HCT116 (cell line): ENCODE data around the gene IDI1. TPM values are rescaled to one million over a fixed set of nuclear protein-coding genes. Genes with fewer than 3 reads are reported as not detected.

Experiments
- ATAC-seq: fragments of 200-7000 bp; cut with Tn5 transposase; 2 replicates; pipeline ENCODE4 v1.9.1; 2020; ENCODE audit warnings: mild to moderate bottlenecking, moderate library complexity
- BruUV-seq: library from RNA; stranded (reverse); fragments of 400-500 nt; replicated peaks from 2 replicates; lab custom pipeline; 2021; lab: Mats Ljungman, UMichigan
- CTCF ChIA-PET: fragments of 300-600 bp; sonication (Branson Sonifier 250); formaldehyde crosslinking; loops from one replicate; lab custom pipeline; 2021; ENCODE audit warnings: antibody characterized with exemption; lab: Charles Lee
- POLR2A ChIA-PET: fragments of 300-600, 350-600 bp; sonication (Branson Sonifier 250); formaldehyde crosslinking; loops from one replicate; lab custom pipeline; 2021; ENCODE audit warnings: antibody characterized with exemption; lab: Charles Lee
- RAD21 ChIA-PET, 2 experiments: fragments of 300-600 bp; sonication (Branson Sonifier 250); formaldehyde crosslinking; loops; one replicate each; lab custom pipeline; 2023; ENCODE audit warnings: low total read pairs in 2 of 2; ENCODE audit not compliant: uncharacterized antibody in 2 of 2, unreplicated experiment in 2 of 2, low non-redundant PET in 1 of 2; lab: Charles Lee
- DNase-seq: peaks from one replicate; pipeline ENCODE4 v3.0.0-alpha.2; 2010; ENCODE audit warnings: low read depth, low spot score
- H2AFZ ChIP-seq: fragments of 200-600 bp; shearing (Covaris generic), sonication (generic); 2 replicates; pipeline ENCODE4 v1.6.1; 2017; ENCODE audit warnings: low read depth, mixed run types, mixed read lengths, antibody characterized with exemption, low read length; ENCODE audit not compliant: poor library complexity, severe bottlenecking
- H3K27ac ChIP-seq: 2 replicates; pipeline ENCODE4 v1.5.1; 2012; ENCODE audit warnings: low read depth, low read length
- H3K27me3 ChIP-seq: fragments of 200-600 bp; sonication (generic); 2 replicates; pipeline ENCODE4 v1.6.1; 2016; ENCODE audit warnings: mixed run types, low read length, mixed read lengths; ENCODE audit not compliant: insufficient read depth
- H3K36me3 ChIP-seq, 2 experiments: fragments of 200-500 bp in 1 of 2; fragments of 200-600 bp in 1 of 2; sonication (Bioruptor generic) in 1 of 2; sonication (generic) in 1 of 2; 2 replicates each; pipeline versions ENCODE4 v1.5.1 to v1.6.1; 2014 to 2016; ENCODE audit warnings: low read length in 2 of 2, inconsistent platforms in 1 of 2, mixed read lengths in 1 of 2, mixed run types in 1 of 2; ENCODE audit not compliant: insufficient read depth in 2 of 2, control insufficient read depth in 1 of 2
- H3K4me1 ChIP-seq, 2 experiments: fragments of 200-600 bp in 1 of 2; sonication (generic) in 1 of 2; 2 replicates each; pipeline versions ENCODE4 v1.5.1 to v1.6.1; 2012 to 2017; ENCODE audit warnings: low read length in 2 of 2, inconsistent platforms in 1 of 2, mild to moderate bottlenecking in 1 of 2, mixed read lengths in 1 of 2, mixed run types in 1 of 2, moderate library complexity in 1 of 2; ENCODE audit not compliant: insufficient read depth in 2 of 2, control insufficient read depth in 1 of 2
- H3K4me2 ChIP-seq: fragments of 200-600 bp; sonication (generic); 2 replicates; pipeline ENCODE4 v1.6.1; 2017; ENCODE audit warnings: mixed run types, low read length, mixed read lengths
- H3K4me3 ChIP-seq, 2 experiments: fragments of 200-600 bp in 1 of 2; sonication (generic) in 1 of 2; replicated peaks in 1 of 2; 2 replicates each; pipeline ENCODE4 v1.5.1; 2011 to 2016; ENCODE audit warnings: low read length in 2 of 2, control low read depth in 1 of 2, low read depth in 1 of 2, mild to moderate bottlenecking in 1 of 2, mixed read lengths in 1 of 2, mixed run types in 1 of 2
- H3K79me2 ChIP-seq: fragments of 200-600 bp; sonication (generic); 2 replicates; pipeline ENCODE4 v1.6.1; 2017; ENCODE audit warnings: mild to moderate bottlenecking, mixed run types, low read length, moderate library complexity, mixed read lengths; ENCODE audit not compliant: insufficient read depth
- H3K9ac ChIP-seq: fragments of 200-600 bp; sonication (generic); 2 replicates; pipeline ENCODE4 v1.6.1; 2016; ENCODE audit warnings: low read length, mixed read lengths
- H3K9me2 ChIP-seq: fragments of 200-600 bp; sonication (generic), shearing (Covaris generic); 2 replicates; pipeline ENCODE4 v1.6.1; 2017; ENCODE audit warnings: mixed run types, mild to moderate bottlenecking, moderate library complexity; ENCODE audit not compliant: insufficient read depth
- H3K9me3 ChIP-seq, 2 experiments: fragments of 200-500 bp in 1 of 2; fragments of 200-600 bp in 1 of 2; sonication (Bioruptor generic) in 1 of 2; sonication (generic) in 1 of 2; 2 replicates each; pipeline ENCODE4 v1.6.1; 2014 to 2017; ENCODE audit warnings: low read length in 2 of 2, mixed read lengths in 2 of 2, inconsistent platforms in 1 of 2, low read depth in 1 of 2, mild to moderate bottlenecking in 1 of 2, mixed run types in 1 of 2, moderate library complexity in 1 of 2; ENCODE audit not compliant: control insufficient read depth in 1 of 2, insufficient read depth in 1 of 2
- H4K20me1 ChIP-seq: fragments of 200-600 bp; sonication (generic), shearing (Covaris generic); 2 replicates; pipeline ENCODE4 v1.6.1; 2017; ENCODE audit warnings: mixed run types, mild to moderate bottlenecking, moderate library complexity; ENCODE audit not compliant: insufficient read depth
- EZH2phosphoT487 ChIP-seq: fragments of 200-600 bp; IDR thresholded peaks from 2 replicates; pipeline ENCODE4 v1.6.1; 2018; ENCODE audit warnings: antibody characterized with exemption, borderline replicate concordance
- POLR2A ChIP-seq: IDR thresholded peaks from 2 replicates; pipeline ENCODE4 v1.7.0; 2011; ENCODE audit warnings: borderline replicate concordance; ENCODE audit not compliant: insufficient read depth, insufficient read length; ENCODE audit errors: extremely low read depth
- RAD21 ChIP-seq: IDR thresholded peaks from 2 replicates; pipeline ENCODE4 v1.6.1; 2012; ENCODE audit warnings: low read depth, mild to moderate bottlenecking
- SRF ChIP-seq: IDR thresholded peaks from 2 replicates; pipeline ENCODE4 v1.6.1; 2012; ENCODE audit warnings: low read depth
- TCF7L2 ChIP-seq: IDR thresholded peaks from 2 replicates; pipeline ENCODE4 v1.7.0; 2011; ENCODE audit warnings: borderline replicate concordance, inconsistent platforms; ENCODE audit not compliant: insufficient read depth, insufficient read length; ENCODE audit errors: extremely low read depth
- YY1 ChIP-seq: IDR thresholded peaks from 2 replicates; pipeline ENCODE4 v1.6.1; 2011; ENCODE audit warnings: low read length, low read depth, moderate library complexity, mild to moderate bottlenecking; ENCODE audit not compliant: insufficient replicate concordance; ENCODE audit errors: extremely low read depth
- ZFX ChIP-seq: fragments of 450-650 bp; IDR thresholded peaks from 2 replicates; pipeline ENCODE4 v1.6.1; 2017
- ZNF274 ChIP-seq: fragments of 200-500 bp; sonication (Bioruptor generic); IDR thresholded peaks from 2 replicates; pipeline ENCODE4 v1.6.1; 2014; ENCODE audit warnings: mild to moderate bottlenecking, low read depth, low read length, inconsistent platforms
- intact Hi-C: fragments of 100-400 bp; cut with micrococcal nuclease; formaldehyde crosslinking; loops from 2 replicates; pipeline ENCODE4 v1.10.0; 2022
- total RNA-seq: library from RNA; stranded (reverse); gene quantifications from one replicate; pipeline ENCODE4 v1.2.1, GENCODE V29; 2021; ENCODE audit not compliant: unreplicated experiment
- TF ChIP-seq, protein P1 (sequence below): IDR thresholded peaks from 2 replicates; pipeline ENCODE4 v1.6.1; 2011; ENCODE audit warnings: mild to moderate bottlenecking, low read length, moderate library complexity; ENCODE audit not compliant: insufficient replicate concordance; ENCODE audit errors: extremely low read depth
- TF ChIP-seq, protein P2 (sequence below): IDR thresholded peaks from 2 replicates; pipeline ENCODE4 v1.6.1; 2012
- TF ChIP-seq, protein P3 (sequence below): IDR thresholded peaks from 2 replicates; pipeline ENCODE4 v1.6.1; 2012

The IDI1 gene
- total RNA-seq, 1 experiment from 2014 or later = 37.8 TPM

DNA sequence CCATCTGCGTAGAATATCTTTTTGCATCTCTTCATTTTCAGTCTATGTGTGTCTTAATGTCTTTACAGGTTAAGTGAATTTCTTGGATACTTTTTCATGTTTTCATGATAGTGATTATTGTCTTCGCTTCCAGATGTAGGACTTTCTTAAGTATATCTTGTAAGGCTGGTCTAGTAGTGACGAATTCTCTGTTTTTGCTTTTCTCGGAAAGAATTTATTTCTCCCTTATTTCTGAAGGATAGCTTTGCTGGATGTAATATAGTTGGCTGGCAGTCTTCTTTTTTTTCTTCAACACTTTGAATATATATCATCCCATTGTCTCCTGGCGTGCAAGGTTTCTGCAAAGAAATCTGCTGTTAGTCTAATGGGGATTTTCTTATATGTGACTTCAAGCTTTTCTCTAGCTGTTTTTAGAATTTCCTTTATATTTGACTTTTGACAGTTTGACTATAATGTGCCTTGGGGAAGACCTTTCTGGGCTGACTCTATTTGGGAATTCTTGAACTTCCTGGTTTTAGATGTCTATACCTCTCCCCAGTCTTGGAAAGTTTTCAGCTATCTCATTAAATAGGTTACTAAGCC, 46.4 kb downstream of the IDI1 start:
- Histone ChIP-seq H3K27ac (no peak overlapping the region), H3K79me2 (peaks cover 98% of the 10 kb centered on the region), H2AFZ (no peak overlapping the region), H3K4me3 (no peak overlapping the region), H4K20me1 (peaks cover 20% of the 10 kb centered on the region; the same call in 1 of the 2 replicates), H3K27me3 (no peaks in the 10 kb centered on the region), H3K36me3 (peaks cover 79 to 90% of the 10 kb centered on the region in 2 experiments), H3K9me3 (peaks cover 0 to 4% of the 10 kb centered on the region in 2 experiments; a peak in 1 of 4 replicates), H3K4me2 (no peak overlapping the region), H3K9ac (no peak overlapping the region), H3K9me2 (no peaks in the 10 kb centered on the region), H3K4me1 (no peaks in the 10 kb centered on the region)
- no TSS peak for BruUV-seq
- no peak for ATAC-seq
- ChIA-PET POLR2A (interaction anchor here (1.1 kb wide), 1 partner anchor 47 kb away, joined by 3 read pairs; the partner anchor contains the start of gene IDI1), CTCF (no interaction called here), RAD21 (no interaction called here)
- TF ChIP-seq TCF7L2 (no peak), ZFX (no peak), YY1 (no peak)
- DNase-seq = no peak
- intact Hi-C loops = no loop called here

DNA sequence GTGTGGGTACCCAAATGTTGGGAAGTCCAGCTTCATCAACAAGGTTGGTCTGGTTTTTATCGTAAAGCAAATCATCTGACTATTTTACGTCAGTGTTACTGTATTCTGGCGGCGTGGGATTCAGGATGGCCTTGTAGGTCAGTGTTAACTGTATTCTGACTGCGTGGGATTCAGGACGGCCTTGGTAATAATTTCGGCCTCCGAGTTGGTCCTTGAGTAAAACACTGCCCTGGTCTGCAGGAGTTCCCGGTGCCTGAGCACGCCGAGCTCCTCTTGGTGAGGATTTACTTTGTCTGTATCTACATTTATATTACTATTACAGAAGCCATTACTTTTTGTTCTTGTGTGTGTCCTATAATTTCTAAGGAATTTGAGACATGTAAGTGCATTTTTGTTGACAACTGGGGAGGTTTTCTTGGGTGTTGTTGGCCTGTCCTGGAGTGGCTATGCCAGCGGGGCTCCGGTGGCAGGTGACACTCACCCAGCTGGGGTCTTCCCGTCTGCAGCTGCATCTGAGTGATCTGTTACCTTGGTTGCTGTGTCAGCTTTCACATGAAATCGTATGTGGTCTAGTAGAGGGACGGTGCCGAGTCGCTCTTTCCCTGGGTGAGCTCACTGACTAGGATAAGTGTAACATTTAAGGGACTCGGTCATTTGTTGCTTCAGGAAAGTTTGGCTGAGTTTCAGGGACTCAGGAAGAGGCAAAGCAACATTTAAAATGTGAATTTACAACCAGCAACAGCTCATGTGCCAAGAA, 51.5 kb downstream of the IDI1 start:
- no peak overlapping the region for H3K27ac ChIP-seq
- H2AFZ ChIP-seq = no peak overlapping the region
- ATAC-seq (no peak), DNase-seq (no peak)
- no peaks in the 10 kb centered on the region for H3K9me2 ChIP-seq
- no peak overlapping the region for H3K4me3 ChIP-seq
- peaks cover 99% of the 10 kb centered on the region for H3K79me2 ChIP-seq
- intact Hi-C loops = no loop called here
- no peaks in the 10 kb centered on the region for H3K4me1 ChIP-seq
- RAD21 ChIA-PET = no interaction called here
- no peaks in the 10 kb centered on the region for H3K27me3 ChIP-seq
- H3K4me2 ChIP-seq = no peak overlapping the region
- H4K20me1 ChIP-seq = peaks cover 26% of the 10 kb centered on the region; the same call in 1 of the 2 replicates
- POLR2A ChIA-PET = no interaction called here
- no TSS peak for BruUV-seq
- CTCF ChIA-PET = no interaction called here
- TF ChIP-seq, protein P1, sequence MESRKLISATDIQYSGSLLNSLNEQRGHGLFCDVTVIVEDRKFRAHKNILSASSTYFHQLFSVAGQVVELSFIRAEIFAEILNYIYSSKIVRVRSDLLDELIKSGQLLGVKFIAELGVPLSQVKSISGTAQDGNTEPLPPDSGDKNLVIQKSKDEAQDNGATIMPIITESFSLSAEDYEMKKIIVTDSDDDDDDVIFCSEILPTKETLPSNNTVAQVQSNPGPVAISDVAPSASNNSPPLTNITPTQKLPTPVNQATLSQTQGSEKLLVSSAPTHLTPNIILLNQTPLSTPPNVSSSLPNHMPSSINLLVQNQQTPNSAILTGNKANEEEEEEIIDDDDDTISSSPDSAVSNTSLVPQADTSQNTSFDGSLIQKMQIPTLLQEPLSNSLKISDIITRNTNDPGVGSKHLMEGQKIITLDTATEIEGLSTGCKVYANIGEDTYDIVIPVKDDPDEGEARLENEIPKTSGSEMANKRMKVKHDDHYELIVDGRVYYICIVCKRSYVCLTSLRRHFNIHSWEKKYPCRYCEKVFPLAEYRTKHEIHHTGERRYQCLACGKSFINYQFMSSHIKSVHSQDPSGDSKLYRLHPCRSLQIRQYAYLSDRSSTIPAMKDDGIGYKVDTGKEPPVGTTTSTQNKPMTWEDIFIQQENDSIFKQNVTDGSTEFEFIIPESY = no peak
- TF ChIP-seq EZH2phosphoT487 = no peak
- no peak for TF ChIP-seq POLR2A
- no peak for TF ChIP-seq SRF
- no peak for TF ChIP-seq ZNF274
- TF ChIP-seq, protein P2, sequence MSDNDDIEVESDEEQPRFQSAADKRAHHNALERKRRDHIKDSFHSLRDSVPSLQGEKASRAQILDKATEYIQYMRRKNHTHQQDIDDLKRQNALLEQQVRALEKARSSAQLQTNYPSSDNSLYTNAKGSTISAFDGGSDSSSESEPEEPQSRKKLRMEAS = no peak
- TF ChIP-seq ZFX = no peak
- TF ChIP-seq, protein P3, sequence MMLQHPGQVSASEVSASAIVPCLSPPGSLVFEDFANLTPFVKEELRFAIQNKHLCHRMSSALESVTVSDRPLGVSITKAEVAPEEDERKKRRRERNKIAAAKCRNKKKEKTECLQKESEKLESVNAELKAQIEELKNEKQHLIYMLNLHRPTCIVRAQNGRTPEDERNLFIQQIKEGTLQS = no peak
- TF ChIP-seq RAD21 = no peak
- TF ChIP-seq, all 23 proteins: peak for 0
- H3K36me3 ChIP-seq = peaks cover 73 to 92% of the 10 kb centered on the region in 2 experiments
- H3K9me3 ChIP-seq = peaks cover 0 to 4% of the 10 kb centered on the region in 2 experiments; a peak in 1 of 4 replicates
- no peak overlapping the region for H3K9ac ChIP-seq
